ENCODE data around the gene LYZL2.

The LYZL2 gene

GRCh38 chr10:30576641-30577040, 52.9 kb downstream of the LYZL2 start:
- H3K27me3 ChIP-seq (ENCODE audit: control insufficient read depth in 1 of 2, insufficient read depth in 2 of 2, low read length in 2 of 2) = no peaks in the 10 kb centered on the region
- no peak overlapping the region for H3K27ac ChIP-seq (ENCODE audit: low read length)
- H3K4me1 ChIP-seq (ENCODE audit: control insufficient read depth, insufficient read depth, low read length) = no peaks in the 10 kb centered on the region
- H3K9me3 ChIP-seq (ENCODE audit: control insufficient read depth in 2 of 2, low read length in 2 of 2) = no peaks in the 10 kb centered on the region
- H3K9ac ChIP-seq (ENCODE audit: low read length in 2 of 2) = no peak overlapping the region
- no peaks in the 10 kb centered on the region for H3K36me3 ChIP-seq (ENCODE audit: control insufficient read depth in 2 of 2, insufficient read depth in 2 of 2, low read length in 2 of 2)
- no peak overlapping the region for H3K4me3 ChIP-seq (ENCODE audit: low read length in 2 of 2)

- Histone ChIP-seq H3K4me3 (ENCODE audit: low read length in 2 of 2) (no peak overlapping the region), H3K4me1 (ENCODE audit: control insufficient read depth, insufficient read depth, low read length) (no peaks in the 10 kb centered on the region), H3K9ac (ENCODE audit: low read length in 2 of 2) (no peak overlapping the region), H3K27ac (ENCODE audit: low read length) (no peak overlapping the region), H3K9me3 (ENCODE audit: control insufficient read depth in 2 of 2, low read length in 2 of 2) (no peaks in the 10 kb centered on the region), H3K27me3 (ENCODE audit: control insufficient read depth in 1 of 2, insufficient read depth in 2 of 2, low read length in 2 of 2) (no peaks in the 10 kb centered on the region), H3K36me3 (ENCODE audit: control insufficient read depth in 2 of 2, insufficient read depth in 2 of 2, low read length in 2 of 2) (no peaks in the 10 kb centered on the region)
These were observed 55.1 kb downstream of the LYZL2 start for GRCh38 chr10:30574432-30574796.

DNA sequence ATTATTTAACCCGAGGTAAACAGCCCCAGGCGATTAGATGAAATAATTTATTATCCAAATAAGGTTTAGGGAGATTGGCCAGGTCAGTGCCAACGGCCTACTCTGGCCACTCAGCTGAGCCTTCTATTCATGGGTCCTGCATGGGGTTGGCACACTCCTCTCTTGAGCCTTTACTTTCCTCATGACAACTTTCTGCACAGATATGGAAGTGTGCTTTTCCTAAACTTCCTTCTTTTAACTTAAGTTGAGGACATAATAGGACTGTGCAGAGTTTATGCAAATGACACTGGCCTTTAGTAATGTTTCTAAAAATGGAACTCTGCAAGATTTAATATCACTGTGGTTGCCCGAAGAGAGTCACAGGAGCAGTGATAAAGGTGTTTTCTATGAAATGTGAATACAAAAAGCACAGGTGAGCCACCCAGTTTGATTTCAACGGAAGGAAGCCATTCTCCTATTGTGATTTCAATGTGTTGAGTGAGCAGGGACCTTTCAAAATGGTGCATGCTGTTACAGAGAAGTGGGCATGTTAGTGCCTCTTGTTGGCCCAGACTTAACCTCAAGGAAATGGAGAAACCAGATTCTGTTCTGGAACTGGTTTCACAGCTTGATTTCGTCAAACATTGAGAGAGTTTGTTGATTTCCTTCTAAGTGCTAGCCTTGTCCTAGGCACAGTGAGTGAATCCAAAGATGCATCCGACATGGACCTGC, 55.7 kb downstream of the LYZL2 start:
- no peaks in the 10 kb centered on the region for H3K4me1 ChIP-seq (ENCODE audit: control insufficient read depth, insufficient read depth, low read length)
- no peak overlapping the region for H3K27ac ChIP-seq (ENCODE audit: low read length)
- H3K36me3 ChIP-seq (ENCODE audit: control insufficient read depth in 2 of 2, insufficient read depth in 2 of 2, low read length in 2 of 2) = no peaks in the 10 kb centered on the region
- H3K9me3 ChIP-seq (ENCODE audit: control insufficient read depth in 2 of 2, low read length in 2 of 2) = no peaks in the 10 kb centered on the region
- H3K27me3 ChIP-seq (ENCODE audit: control insufficient read depth in 1 of 2, insufficient read depth in 2 of 2, low read length in 2 of 2) = no peaks in the 10 kb centered on the region
- H3K4me3 ChIP-seq (ENCODE audit: low read length in 2 of 2) = no peak overlapping the region
- no peak overlapping the region for H3K9ac ChIP-seq (ENCODE audit: low read length in 2 of 2)

DNA sequence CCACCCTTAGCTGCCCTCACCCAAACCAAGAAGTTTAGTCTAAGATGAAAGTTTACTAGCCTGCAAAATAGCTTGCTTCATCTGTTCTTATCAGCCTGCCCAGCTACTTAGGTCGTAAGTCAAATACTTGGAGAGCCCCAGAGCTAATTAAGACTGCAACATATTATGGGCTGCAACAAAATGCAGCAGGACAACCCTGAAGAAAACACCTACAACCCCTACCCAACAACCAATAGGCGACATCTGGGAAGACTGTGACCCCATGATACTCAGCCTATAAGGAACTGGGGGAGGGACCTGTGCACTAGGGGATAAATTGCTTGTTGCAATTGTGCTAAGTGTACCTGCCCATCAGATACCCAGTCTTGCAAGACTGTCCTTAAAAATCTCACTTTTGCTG, 64.1 kb downstream of the LYZL2 start:
- Histone ChIP-seq H3K9me3 (ENCODE audit: control insufficient read depth in 2 of 2, low read length in 2 of 2) (no peaks in the 10 kb centered on the region), H3K4me1 (ENCODE audit: control insufficient read depth, insufficient read depth, low read length) (no peaks in the 10 kb centered on the region), H3K36me3 (ENCODE audit: control insufficient read depth in 2 of 2, insufficient read depth in 2 of 2, low read length in 2 of 2) (no peaks in the 10 kb centered on the region), H3K27me3 (ENCODE audit: control insufficient read depth in 1 of 2, insufficient read depth in 2 of 2, low read length in 2 of 2) (no peaks in the 10 kb centered on the region), H3K4me3 (ENCODE audit: low read length in 2 of 2) (no peak overlapping the region), H3K27ac (ENCODE audit: low read length) (no peak overlapping the region), H3K9ac (ENCODE audit: low read length in 2 of 2) (no peak overlapping the region)

GRCh38 chr10:30562787-30563186, 66.8 kb downstream of the LYZL2 start:
- no peak overlapping the region for H3K27ac ChIP-seq (ENCODE audit: low read length)
- H3K4me3 ChIP-seq (ENCODE audit: low read length in 2 of 2) = no peak overlapping the region
- H3K27me3 ChIP-seq (ENCODE audit: control insufficient read depth in 1 of 2, insufficient read depth in 2 of 2, low read length in 2 of 2) = no peaks in the 10 kb centered on the region
- H3K9ac ChIP-seq (ENCODE audit: low read length in 2 of 2) = no peak overlapping the region
- H3K9me3 ChIP-seq (ENCODE audit: control insufficient read depth in 2 of 2, low read length in 2 of 2) = no peaks in the 10 kb centered on the region
- H3K4me1 ChIP-seq (ENCODE audit: control insufficient read depth, insufficient read depth, low read length) = peaks cover 2% of the 10 kb centered on the region
- no peaks in the 10 kb centered on the region for H3K36me3 ChIP-seq (ENCODE audit: control insufficient read depth in 2 of 2, insufficient read depth in 2 of 2, low read length in 2 of 2)

Data from stomach smooth muscle (tissue), 2 donors.